CD4-positive, alpha-beta T cell treated with Interleukin-2 at 100 ng/mL for 4 hours (primary cell): ENCODE data around the gene EEF1AKMT4.

Experiments
- DNase-seq: peaks from one replicate; pipeline ENCODE4 v3.0.0-alpha.2; 2020; ENCODE audit warnings: low spot score

The EEF1AKMT4 gene

GRCh38 chr3:184249412-184250166 is at the start of gene EEF1AKMT4:
TSS of gene EEF1AKMT4 (plus strand) at chr3:184249672. CDS start at chr3:184249695, 23 bp downstream.
- DNase-seq = peak; percentile 97

GRCh38 chr3:184200825-184201224 is 48.6 kb upstream of the EEF1AKMT4 start:
- no peak for DNase-seq

DNA sequence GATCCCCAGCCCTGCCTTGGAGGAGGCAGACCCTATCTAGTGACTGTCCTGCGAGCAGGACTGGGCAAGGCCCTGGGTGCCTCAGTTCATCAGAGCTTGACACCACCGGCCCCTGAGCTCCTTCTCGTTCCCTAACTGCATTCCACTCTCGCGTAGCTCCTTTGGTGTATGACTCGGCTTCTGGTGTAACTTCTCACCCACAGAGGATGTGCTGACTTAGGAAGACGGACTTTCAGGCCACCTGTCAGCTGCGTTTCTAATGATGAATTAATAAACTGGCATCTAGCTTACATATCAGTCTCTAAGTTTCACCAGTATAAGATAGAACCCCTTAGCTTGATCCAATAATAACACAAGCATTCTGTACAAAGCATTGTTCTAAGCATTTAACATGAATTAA is 45.9 kb upstream of the EEF1AKMT4 start:
- no peak for DNase-seq

- DNase-seq = no peak
Observed at GRCh38 chr3:184209146-184209923, 40.1 kb upstream of the EEF1AKMT4 start.

GRCh38 chr3:184211297-184211696 is 38.2 kb upstream of the EEF1AKMT4 start:
- DNase-seq = no peak

- DNase-seq = no peak
Observed at GRCh38 chr3:184211718-184212117, 37.8 kb upstream of the EEF1AKMT4 start.

GRCh38 chr3:184218814-184219213 is 30.7 kb upstream of the EEF1AKMT4 start:
- no peak for DNase-seq

DNA sequence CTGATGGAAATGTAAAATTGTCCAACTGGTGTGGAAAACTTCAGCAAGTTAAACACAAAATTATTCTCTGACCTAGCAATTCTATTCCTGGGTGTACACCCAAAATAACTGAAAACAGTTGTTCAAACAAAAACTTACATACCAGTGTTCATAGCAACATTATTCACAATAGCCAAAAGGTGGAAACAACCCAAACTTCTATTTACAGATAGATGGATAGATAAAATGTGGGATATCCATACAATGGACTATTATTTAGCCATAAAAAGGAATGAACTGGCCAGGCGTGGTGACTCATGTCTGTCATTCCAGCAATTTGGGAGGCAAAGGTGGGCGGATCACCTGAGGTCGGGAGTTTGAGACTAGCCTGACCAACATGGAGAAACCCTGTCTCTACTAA is 27.0 kb upstream of the EEF1AKMT4 start:
- no peak for DNase-seq

- DNase-seq = no peak
Observed at GRCh38 chr3:184223946-184224345, 25.5 kb upstream of the EEF1AKMT4 start.

DNA sequence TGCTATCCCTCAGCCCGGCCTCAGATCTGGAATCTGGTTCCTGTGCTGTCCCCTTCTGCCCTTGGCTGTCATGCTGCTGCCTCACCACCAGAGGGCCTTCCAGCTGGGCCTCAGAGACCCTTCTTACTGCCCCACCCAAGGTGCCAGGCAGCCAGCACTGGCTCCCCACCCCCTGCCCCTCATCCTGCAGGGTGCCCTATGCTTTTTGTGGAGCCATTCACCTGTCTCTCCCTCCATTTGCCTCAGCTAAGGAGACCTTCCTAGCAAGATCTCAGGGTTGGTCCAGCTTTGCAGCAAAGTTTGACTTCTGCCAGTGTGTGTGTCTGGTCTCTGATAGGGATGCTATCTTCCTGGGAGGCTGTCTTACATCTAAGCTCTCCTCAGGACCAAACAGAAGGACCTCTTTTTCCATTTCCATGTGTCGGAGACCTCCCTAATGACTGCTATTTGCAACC is 22.0 kb upstream of the EEF1AKMT4 start:
- peak; percentile 60 for DNase-seq

GRCh38 chr3:184228376-184229137 is 20.9 kb upstream of the EEF1AKMT4 start:
- no peak for DNase-seq

- peak; percentile 70 for DNase-seq
Observed at GRCh38 chr3:184229394-184230080, 19.9 kb upstream of the EEF1AKMT4 start, which contains the start of gene VWA5B2. TSS of gene VWA5B2 (plus strand) at chr3:184229585. CDS start at chr3:184230529, 944 bp downstream.

GRCh38 chr3:184230081-184230602 is 19.3 kb upstream of the EEF1AKMT4 start:
- no peak for DNase-seq

DNA sequence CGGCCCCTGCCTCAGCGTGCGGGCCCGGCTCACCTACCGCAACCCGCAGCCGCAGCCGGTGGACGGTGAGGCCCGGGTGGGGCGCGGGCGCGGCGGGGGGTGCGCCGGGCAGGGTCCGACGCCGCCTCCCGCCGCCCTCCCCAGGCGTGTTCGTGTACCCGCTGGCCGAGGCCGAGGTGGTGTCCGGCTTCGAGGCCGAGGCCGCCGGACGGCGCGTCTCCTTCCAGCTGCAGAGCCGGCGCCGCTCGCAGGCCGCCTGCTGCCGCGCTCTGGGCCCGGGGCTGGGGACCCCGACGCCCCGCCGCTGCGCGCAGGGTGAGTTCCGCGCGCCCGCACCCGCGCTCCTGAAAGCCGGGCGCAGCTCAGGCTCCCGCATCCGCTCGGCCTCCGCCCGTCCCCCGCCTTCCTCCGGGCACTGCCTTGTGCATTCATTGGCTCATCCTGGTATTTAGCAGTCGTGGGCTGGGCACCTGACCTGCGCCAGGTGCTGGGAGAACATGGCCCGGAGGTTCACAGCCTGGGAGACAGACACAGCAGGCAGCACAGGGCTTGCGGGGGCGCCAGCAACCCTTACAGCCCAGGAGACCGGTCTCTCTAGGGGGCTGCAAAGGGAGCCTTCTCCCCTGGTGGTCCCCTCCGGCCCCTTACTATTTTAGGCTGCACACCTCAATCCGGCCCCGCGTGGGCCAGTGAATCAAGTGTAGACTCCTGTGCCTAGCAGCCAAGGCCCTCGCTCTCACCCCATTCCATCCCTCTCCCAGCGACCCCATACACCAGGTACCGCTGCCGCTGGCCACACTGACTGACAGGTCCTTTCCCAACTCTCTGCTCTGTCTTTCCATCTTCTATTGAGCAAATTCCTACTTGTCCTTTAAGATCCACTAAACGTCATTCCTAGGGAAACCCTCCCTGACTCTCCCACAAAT is 18.6 kb upstream of the EEF1AKMT4 start:
- no peak for DNase-seq

- no peak for DNase-seq
Observed at GRCh38 chr3:184231671-184232070, 17.8 kb upstream of the EEF1AKMT4 start.

GRCh38 chr3:184233127-184233843 is 16.2 kb upstream of the EEF1AKMT4 start:
- DNase-seq = no peak

DNA sequence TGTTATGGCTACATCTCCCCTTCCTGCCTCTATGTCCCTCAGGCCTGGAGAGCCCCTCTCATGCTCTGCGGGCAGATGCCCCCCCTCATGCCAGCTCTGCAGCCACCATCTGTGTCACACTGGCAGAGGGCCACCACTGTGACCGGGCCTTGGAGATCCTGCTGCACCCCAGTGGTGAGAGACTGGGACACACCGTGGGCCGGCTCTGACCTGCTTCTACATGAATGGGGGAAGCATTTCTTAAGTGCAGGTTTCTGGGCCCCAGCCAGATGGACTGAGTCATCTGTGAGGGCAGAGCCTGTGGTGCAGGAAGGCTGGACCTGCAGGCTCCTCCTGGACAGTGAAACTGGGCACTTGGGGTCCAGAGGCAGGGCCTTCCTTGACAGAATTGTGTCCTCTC is 15.2 kb upstream of the EEF1AKMT4 start:
- no peak for DNase-seq

GRCh38 chr3:184234671-184235380 is 14.6 kb upstream of the EEF1AKMT4 start:
- no peak for DNase-seq
